Pancreas (tissue), 10 donors: ENCODE data around the gene SHROOM3. TPM values are rescaled to one million over a fixed set of nuclear protein-coding genes. Genes with fewer than 3 reads are reported as not detected.

Experiments used
- ATAC-seq, 4 donors: fragments of 200-7000 bp; cut with Tn5 transposase; one replicate each; pipeline versions ENCODE4 v1.8.0 to v1.9.1; 2020; ENCODE audit warnings: mild to moderate bottlenecking in 4 of 4, moderate library complexity in 4 of 4
- DNase-seq, 6 donors: peaks; one replicate each; pipeline ENCODE4 v3.0.0-alpha.2; 2020
- FAIRE-seq: peaks from 2 replicates; lab custom pipeline; 2012; peaks lifted over from hg19 to GRCh38; lab: Jason Lieb, UNC
- H3K27ac ChIP-seq, 4 donors: fragments of 200-600 bp; sonication (generic); 1 replicate in 3 of 4; 2 replicates in 1 of 4; pipeline versions ENCODE4 v1.5.0 to v1.8.0; 2020
- H3K27me3 ChIP-seq, 4 donors: fragments of 200-600 bp; one replicate each; pipeline ENCODE4 v1.8.0; 2021
- H3K36me3 ChIP-seq, 3 donors: fragments of 200-600 bp; sonication (generic) in 1 of 3; one replicate each; pipeline versions ENCODE4 v1.5.0 to v1.8.0; 2020 to 2021
- H3K4me1 ChIP-seq, 3 donors: fragments of 200-600 bp; one replicate each; pipeline ENCODE4 v1.8.0; 2021
- H3K4me3 ChIP-seq, 4 donors: fragments of 200-600 bp; sonication (generic) in 2 of 4; one replicate each; pipeline versions ENCODE4 v1.5.0 to v1.8.0; 2020 to 2021
- H3K9me3 ChIP-seq, 4 donors: fragments of 200-600 bp; one replicate each; pipeline ENCODE4 v1.8.0; 2021
- CTCF ChIP-seq, 4 donors: fragments of 200-600 bp; sonication (generic) in 3 of 4; IDR thresholded peaks; one replicate each; pipeline versions ENCODE4 v1.5.0 to v1.8.0; 2021; ENCODE audit warnings: antibody characterized with exemption in 4 of 4
- WGBS, 2 donors: extraction: QIAGEN DNeasy Blood & Tissue Kit; methylation state at CpG; one replicate each; pipeline ENCODE4 v1.1.7; 2013; 5-methylcytosine and 5-hydroxymethylcytosine counted together
- intact Hi-C, 3 donors: fragments of 100-400 bp; cut with DNase I; formaldehyde crosslinking; loops; one replicate each; pipeline versions ENCODE4 v1.11.1 to v1.14.2; 2022
- polyA plus RNA-seq, 2 donors: library from polyadenylated mRNA; stranded (reverse); fragments of 200-250 nt; gene quantifications; one replicate each; pipeline ENCODE4 v1.2.3, GENCODE V29; 2013
- total RNA-seq, 6 donors: library from RNA; stranded (reverse); fragmentation: NEBNext Ultra II Directional in 4 of 6; extraction: Animal tissue kit (Norgen Biotek cat#: 25700) in 4 of 6; gene quantifications; one replicate each; pipeline versions ENCODE4 v1.2.1 to v1.2.4, GENCODE V29; 2021 to 2023
- donor health status: healthy with polysubstance abuse.
- donor health status: DM: no; HTN: no; CAD: no; lungs with moderate emphysema.
- donor health status: DM: no; HTN: no; CAD: no.
- donor health status: control.
- donor health status: control.
- donor health status: Bipolar disorder and iron deficiency.
- donor health status: DM: yes; HTN: yes; CAD: no.
- donor health status: DM: no; HTN: no; CAD: no.
- donor health status: DM: no; HTN: no; CAD: no.
- donor health status: DM: yes; HTN: yes; CAD: no.

The SHROOM3 gene
- total and polyA plus RNA-seq, 8 donors: 6.2 to 43.5 (median 17.1) TPM

GRCh38 chr4:76435528-76436319, 695 bp downstream of the SHROOM3 start:
- H3K4me1 ChIP-seq: peaks cover 0 to 4% (median 0%) of the 10 kb centered on the region in 3 donors
- no peak for TF ChIP-seq CTCF (IDR thresholded peaks at IDR 0.05)
- H3K27me3 ChIP-seq: no peaks in the 10 kb centered on the region
- no peak for FAIRE-seq
- intact Hi-C loops: no loop called here
- no peaks in the 10 kb centered on the region for H3K9me3 ChIP-seq
- no peak for ATAC-seq
- DNase-seq: no peak
- H3K27ac ChIP-seq: no peak overlapping the region
- H3K4me3 ChIP-seq: no peak overlapping the region
- 74 to 81% methylated on average over 7 of the region's 7 CpGs for WGBS, 2 donors
- no peaks in the 10 kb centered on the region for H3K36me3 ChIP-seq

- Histone ChIP-seq H3K4me3 (no peak overlapping the region), H3K36me3 (no peaks in the 10 kb centered on the region), H3K27me3 (no peaks in the 10 kb centered on the region), H3K9me3 (no peaks in the 10 kb centered on the region), H3K27ac (no peak overlapping the region), H3K4me1 (peaks cover 0 to 4% (median 0%) of the 10 kb centered on the region in 3 donors)
- no peak for TF ChIP-seq CTCF (IDR thresholded peaks at IDR 0.05)
- intact Hi-C loops: no loop called here
- no peak for ATAC-seq
- no peak for FAIRE-seq
- 88 to 95% methylated on average over 2 of the region's 2 CpGs for WGBS, 2 donors
- DNase-seq: no peak
Measured at GRCh38 chr4:76439491-76439890, 4.5 kb downstream of the SHROOM3 start.

- H3K4me3 ChIP-seq: no peak overlapping the region
- intact Hi-C loops: loop anchor here in 1 of 3 donors (10.0 kb wide), 1 partner anchor 313 kb away; no protein-coding TSS in a partner anchor
- no peak for FAIRE-seq
- no peak for DNase-seq
- TF ChIP-seq CTCF (IDR thresholded peaks at IDR 0.05): no peak
- no peak overlapping the region for H3K27ac ChIP-seq
- H3K27me3 ChIP-seq: no peaks in the 10 kb centered on the region
- no peaks in the 10 kb centered on the region for H3K4me1 ChIP-seq
- H3K36me3 ChIP-seq: no peaks in the 10 kb centered on the region
- no peaks in the 10 kb centered on the region for H3K9me3 ChIP-seq
- ATAC-seq: no peak
- WGBS, 2 donors: 78 to 82% methylated on average over 9 of the region's 9 CpGs
Measured at GRCh38 chr4:76441881-76442280, 6.9 kb downstream of the SHROOM3 start.

GRCh38 chr4:76442807-76443206, 7.8 kb downstream of the SHROOM3 start:
- no peak for ATAC-seq
- 91 to 96% methylated on average over 3 of the region's 3 CpGs for WGBS, 2 donors

More at GRCh38 chr4:76442807-76443206, 7.8 kb downstream of the SHROOM3 start:
- no peak for DNase-seq
- intact Hi-C loops: loop anchor here in 1 of 3 donors (10.0 kb wide), 1 partner anchor 312 kb away; no protein-coding TSS in a partner anchor
- no peak for TF ChIP-seq CTCF (IDR thresholded peaks at IDR 0.05)
- Histone ChIP-seq H3K9me3 (no peaks in the 10 kb centered on the region), H3K27ac (no peak overlapping the region), H3K36me3 (no peaks in the 10 kb centered on the region), H3K27me3 (no peaks in the 10 kb centered on the region), H3K4me1 (no peaks in the 10 kb centered on the region), H3K4me3 (no peak overlapping the region)
- FAIRE-seq: no peak
